Kidney capillary endothelial cell (primary cell): ENCODE data around the gene TMC1.

Experiments used
- DNase-seq: peaks from one replicate; pipeline ENCODE4 v3.0.0-alpha.2; 2018; ENCODE audit warnings: low spot score

The TMC1 gene

GRCh38 chr9:72575666-72576065, 54.3 kb downstream of the TMC1 start:
- DNase-seq = no peak

DNA sequence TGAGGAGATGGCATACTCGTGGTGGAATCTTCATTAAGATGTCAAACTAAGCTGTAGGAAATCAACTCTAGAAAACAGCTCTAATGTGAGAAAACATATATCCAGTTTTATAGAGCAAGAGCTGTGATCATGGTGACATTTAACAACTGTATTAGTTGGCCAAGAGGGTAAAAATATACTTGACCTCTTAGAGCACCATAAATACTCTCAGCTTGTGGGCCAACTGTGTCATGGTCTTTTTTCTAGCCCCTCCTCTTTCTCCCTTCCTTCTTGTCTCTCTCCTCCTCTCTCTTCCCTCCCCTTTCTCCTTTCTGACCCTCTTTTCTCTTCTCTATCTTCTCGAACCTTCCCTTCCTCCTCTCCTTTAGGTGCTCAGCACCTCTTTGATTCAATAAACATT, 54.7 kb downstream of the TMC1 start:
- no peak for DNase-seq

GRCh38 chr9:72577212-72577753, 55.9 kb downstream of the TMC1 start:
- peak; percentile 87 for DNase-seq

DNA sequence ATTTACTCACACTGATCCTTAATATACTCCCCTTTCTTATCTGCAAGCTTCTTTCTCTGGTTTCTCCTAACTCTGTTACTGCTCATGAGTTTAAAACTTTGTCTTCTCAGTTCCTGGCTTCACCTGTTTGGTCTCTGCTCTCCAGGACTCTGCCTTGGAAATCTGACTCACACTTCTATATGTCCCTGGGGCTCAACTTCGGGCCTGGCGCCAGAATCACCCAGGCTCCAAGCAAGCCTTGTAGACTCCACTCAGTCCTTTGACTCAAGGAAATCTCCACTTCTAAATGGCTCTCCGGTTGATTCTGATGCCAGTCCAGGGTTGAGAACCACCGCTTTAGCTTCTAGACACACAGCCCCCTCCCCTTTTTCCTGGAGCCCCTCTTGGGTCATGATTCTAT, 57.8 kb downstream of the TMC1 start:
- DNase-seq = peak; percentile 44

GRCh38 chr9:72579880-72580550, 58.6 kb downstream of the TMC1 start:
- peak; percentile 59 for DNase-seq

GRCh38 chr9:72581694-72582093, 60.3 kb downstream of the TMC1 start:
- DNase-seq = no peak

DNA sequence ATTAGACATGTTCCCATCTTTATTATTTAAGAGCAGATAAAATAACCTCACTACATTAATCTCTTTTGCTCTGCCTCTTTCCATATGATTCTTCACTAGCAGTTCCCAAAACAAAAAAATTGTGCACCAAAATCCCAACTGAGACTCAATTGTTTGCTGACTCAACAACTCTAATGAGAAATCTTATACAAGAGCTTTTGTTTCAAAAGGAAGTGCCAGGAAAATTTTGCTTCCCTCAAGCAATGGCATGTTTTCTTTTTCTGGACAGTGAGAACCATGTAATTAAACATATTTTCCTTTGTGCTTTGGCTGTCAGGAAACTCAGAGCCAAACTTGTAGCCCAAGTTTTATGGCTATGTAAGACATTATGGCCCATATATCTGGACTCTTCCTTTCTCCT, 62.0 kb downstream of the TMC1 start:
- no peak for DNase-seq

- peak; percentile 83 for DNase-seq
Observed at GRCh38 chr9:72586388-72587130, 65.2 kb downstream of the TMC1 start.

DNA sequence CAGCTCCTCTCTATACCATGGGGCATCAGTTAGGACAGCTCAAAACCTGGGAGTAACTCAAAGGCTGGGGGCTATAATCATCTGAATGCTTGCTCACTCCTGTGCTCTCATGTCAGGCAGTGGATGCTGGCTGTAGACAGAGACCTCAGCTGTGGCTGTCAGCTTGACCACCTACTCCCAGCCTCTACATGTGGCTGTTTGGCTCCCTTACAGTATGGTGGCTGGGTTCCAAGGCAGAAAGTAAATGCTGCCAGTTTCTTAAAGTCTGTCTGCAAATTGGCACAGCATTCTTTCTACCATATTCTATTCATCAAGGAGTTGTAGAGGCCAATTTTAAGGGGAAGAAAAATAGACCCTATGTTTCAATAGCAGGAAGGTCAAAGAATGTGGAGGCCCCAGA, 66.9 kb downstream of the TMC1 start:
- no peak for DNase-seq

GRCh38 chr9:72589667-72590521, 68.5 kb downstream of the TMC1 start:
- no peak for DNase-seq

DNA sequence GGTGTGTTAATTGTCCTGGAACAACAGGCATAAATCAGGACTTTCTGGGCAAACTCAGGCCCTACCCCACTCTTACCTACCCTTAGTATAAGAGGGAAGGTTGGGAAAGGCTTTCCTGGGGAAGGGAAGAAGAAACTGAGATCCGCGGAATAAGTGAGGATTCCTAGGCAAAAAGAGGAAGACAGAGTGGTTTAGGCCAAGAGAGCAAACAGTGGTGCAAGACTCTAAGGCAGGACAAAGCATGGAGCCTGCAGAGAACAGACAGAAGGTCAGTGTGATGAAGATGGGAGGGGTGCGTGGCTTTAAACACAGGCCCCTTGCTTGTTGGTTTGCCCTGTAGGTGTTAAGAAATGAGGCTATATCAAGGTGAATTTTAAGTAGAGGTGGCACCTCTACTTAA, 69.4 kb downstream of the TMC1 start:
- no peak for DNase-seq

DNA sequence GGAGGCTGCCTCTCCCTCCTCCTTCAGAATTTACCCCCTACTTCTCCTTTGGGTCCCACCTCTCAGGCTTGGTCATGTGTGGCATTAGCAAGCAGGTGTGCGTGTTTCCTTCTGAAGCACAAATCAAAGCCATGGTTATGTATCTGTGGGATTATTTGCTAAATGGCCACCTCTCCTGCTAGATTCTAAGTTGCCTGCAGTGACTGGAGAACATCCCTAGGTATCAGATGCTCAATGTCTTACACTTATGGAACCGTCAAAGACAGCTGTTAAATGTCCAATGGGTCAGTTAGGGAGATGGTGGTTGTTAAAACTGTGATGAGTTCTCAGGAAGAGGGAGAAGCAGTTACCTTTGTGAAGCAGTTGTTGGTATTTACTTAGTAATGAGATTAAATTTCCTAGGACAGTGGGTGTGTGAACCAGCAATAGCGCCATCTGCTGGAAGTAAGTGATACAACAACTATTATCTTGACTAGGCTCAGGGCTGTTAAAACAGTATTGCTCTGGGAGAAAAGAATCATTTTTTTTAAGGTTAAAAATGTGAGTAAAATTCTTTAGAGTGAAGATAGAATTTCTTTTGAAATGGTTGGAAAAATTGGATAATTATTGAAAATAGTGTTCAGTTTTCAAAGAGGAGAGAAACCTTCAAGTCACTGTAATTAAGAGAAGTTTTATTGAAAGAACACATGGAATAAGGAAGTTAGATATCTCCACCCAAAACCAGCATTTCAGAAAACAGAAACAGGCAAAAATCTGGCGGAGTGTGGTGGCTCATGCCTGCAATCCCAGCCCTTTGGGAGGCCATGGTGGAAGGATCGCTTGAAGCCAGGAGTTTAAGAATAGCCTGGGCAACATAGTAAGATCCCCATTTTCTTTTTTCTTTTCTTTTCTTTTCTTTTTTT, 71.3 kb downstream of the TMC1 start:
- peak; percentile 70 for DNase-seq

DNA sequence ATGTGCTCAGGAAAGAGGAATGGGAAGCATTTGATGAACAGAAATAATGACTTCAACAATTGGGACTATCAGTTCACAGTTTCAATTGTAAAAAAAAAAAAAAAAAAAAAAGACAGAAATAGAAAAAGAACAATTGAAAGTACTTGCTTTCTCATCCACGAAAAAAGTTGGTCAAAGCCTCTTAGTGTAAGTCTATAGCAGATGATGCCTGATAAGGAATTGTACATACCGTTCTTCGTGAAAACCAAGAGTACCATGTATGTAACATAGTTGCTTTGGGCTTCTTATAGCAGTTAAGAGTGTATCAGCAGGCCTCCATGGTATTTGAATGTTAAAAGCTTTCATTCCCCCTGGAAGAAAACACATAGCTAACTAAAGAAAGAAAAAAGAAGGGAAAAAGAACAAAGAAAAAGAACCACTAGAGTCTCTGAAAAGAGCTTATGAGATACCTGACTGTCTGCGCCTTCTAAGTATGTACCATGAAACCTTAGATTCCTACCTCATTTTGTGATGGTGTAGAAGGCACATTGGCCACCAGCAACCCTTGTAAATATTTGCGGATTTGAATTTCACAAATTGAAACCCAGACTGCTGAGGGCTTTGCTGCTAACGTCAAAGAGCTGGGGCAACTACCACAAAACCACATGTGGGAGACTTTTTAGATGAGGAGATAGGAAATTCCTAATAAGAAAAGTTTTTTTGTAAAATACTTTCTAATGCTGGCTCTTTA, 75.2 kb downstream of the TMC1 start:
- DNase-seq = no peak

GRCh38 chr9:72597181-72597517, 75.7 kb downstream of the TMC1 start:
- DNase-seq = no peak

- no peak for DNase-seq
Observed at GRCh38 chr9:72597601-72598000, 76.2 kb downstream of the TMC1 start.

DNA sequence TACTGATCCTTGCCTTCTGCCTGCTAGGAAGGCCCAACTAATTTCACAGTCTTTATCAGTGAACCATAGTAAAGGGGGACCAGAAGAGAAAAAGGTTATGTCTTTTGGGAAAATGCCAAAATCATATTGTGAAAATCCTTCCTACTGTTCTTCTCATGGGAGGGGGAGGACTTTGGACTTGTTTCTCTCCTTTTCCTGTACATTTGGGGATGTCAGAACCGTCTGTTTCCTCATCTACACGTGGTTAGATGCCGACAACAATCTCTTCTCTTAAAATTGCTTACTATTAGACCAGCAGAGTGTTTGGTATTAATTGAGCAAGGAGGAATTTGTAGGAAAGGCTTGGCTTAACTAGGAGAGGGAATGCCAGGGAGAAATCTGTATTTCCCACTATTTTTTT, 77.2 kb downstream of the TMC1 start:
- DNase-seq = no peak

GRCh38 chr9:72599874-72600534, 78.6 kb downstream of the TMC1 start:
- no peak for DNase-seq

DNA sequence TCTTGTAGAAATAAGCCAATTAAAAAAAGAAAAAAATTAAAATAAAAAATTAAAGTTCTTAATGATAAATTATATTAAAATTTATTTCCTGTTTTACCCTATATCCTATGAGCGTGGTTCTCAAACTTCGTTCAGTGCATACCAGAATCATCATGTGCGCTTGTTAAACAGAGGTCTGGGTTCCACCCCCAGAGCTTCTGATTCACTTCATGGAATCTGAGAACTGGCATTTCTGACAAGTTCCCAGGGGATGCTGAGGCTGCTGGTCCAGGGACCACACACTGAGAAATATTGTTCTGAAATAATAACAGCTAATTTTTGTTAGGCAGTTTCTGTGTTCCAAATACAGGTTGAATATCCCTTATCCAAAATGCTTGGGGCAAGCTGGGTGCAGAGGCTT, 79.3 kb downstream of the TMC1 start:
- DNase-seq = no peak

- no peak for DNase-seq
Observed at GRCh38 chr9:72601615-72602014, 80.2 kb downstream of the TMC1 start.

DNA sequence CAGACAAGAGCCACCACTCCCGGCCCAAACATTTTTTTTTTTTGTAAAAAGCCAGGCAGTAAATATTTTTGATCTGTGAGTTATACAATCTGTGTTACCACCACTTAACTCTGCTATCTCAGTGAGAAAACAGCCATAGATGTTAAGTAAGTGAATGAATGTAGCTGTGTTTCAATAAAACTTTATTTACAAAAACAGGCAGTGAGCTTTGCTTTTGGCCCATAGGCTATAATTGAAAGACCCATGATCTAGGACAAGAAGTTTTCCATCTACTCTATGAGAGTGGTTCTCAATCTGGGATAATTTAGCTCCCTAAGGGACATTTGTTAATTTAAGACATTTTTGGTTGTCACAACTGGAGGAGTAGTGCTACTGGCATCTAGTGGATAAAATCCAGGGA, 91.0 kb downstream of the TMC1 start:
- DNase-seq = no peak
